OCI-LY7 (cell line): ENCODE results near the gene TANC1.

Experiments
- EZH2phosphoT487 ChIP-seq: fragments of 200-600 bp; sonication (generic); IDR thresholded peaks from 2 replicates; pipeline ENCODE4 v1.6.1; 2018; ENCODE audit warnings: low read depth, borderline replicate concordance, mild to moderate bottlenecking, mixed run types, antibody characterized with exemption, low read length, moderate library complexity, mixed read lengths
- TF ChIP-seq, protein P1 (sequence below): fragments of 200-600 bp; sonication (generic); conservative IDR thresholded peaks from 2 replicates; pipeline ENCODE4 v1.5.1; 2014; ENCODE audit warnings: mild to moderate bottlenecking, antibody characterized with exemption, low read length, moderate library complexity, mixed read lengths

DNA sequence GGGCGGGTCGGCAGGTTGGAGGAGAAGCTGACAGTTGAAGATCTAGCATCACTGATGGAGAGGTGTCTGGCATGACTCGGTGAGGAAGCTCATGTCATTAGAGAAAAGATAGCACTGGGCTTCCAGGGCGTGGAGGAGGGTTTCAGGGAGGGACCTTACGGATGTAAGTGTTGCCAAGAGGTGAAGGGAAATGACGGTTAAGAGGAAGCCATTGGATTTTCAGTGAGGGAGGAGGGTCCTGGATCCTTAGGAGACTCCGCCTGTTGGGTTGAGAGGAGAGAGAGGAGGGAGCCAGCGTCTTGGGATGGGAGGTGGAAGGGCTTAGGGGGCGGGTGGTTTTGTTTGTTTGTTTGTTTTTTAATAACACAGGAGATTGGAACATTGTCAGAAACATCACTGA is 214.9 kb downstream of the TANC1 start:
- TF ChIP-seq, protein P1, sequence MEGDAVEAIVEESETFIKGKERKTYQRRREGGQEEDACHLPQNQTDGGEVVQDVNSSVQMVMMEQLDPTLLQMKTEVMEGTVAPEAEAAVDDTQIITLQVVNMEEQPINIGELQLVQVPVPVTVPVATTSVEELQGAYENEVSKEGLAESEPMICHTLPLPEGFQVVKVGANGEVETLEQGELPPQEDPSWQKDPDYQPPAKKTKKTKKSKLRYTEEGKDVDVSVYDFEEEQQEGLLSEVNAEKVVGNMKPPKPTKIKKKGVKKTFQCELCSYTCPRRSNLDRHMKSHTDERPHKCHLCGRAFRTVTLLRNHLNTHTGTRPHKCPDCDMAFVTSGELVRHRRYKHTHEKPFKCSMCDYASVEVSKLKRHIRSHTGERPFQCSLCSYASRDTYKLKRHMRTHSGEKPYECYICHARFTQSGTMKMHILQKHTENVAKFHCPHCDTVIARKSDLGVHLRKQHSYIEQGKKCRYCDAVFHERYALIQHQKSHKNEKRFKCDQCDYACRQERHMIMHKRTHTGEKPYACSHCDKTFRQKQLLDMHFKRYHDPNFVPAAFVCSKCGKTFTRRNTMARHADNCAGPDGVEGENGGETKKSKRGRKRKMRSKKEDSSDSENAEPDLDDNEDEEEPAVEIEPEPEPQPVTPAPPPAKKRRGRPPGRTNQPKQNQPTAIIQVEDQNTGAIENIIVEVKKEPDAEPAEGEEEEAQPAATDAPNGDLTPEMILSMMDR: no peak
- no peak for TF ChIP-seq EZH2phosphoT487
